Measurements from ENCODE around the gene FMNL2. TPM values are rescaled to one million over a fixed set of nuclear protein-coding genes. Genes with fewer than 3 reads are reported as not detected.

Gene FMNL2
- total and polyA plus RNA-seq, 2 experiments from 2014 or later = 16.5 to 45.4 TPM

GRCh38 chr2:152455738-152456137 is 120.8 kb downstream of the FMNL2 start:
- TF ChIP-seq NANOG (IDR thresholded peaks at IDR 0.05; ENCODE audit: borderline replicate concordance) = no peak
- no peak for TF ChIP-seq ETS1 (IDR thresholded peaks at IDR 0.05)
- no peak for TF ChIP-seq JUNB (IDR thresholded peaks at IDR 0.05; ENCODE audit: unreplicated experiment)
- TF ChIP-seq CTCF (conservative IDR thresholded peaks at IDR 0.05; ENCODE audit: low read depth in 2 of 2) = no peak
- no peak for TF ChIP-seq STAT1 (IDR thresholded peaks at IDR 0.05; ENCODE audit: unreplicated experiment)
- no peak for TF ChIP-seq POLR2AphosphoS5 (IDR thresholded peaks at IDR 0.05; ENCODE audit: low read depth)
- no peak for TF ChIP-seq ZNF331 (CRISPR knock-in tag; IDR thresholded peaks at IDR 0.05; ENCODE audit: low read depth)
- no peak for TF ChIP-seq EZH2phosphoT487 (IDR thresholded peaks at IDR 0.05; ENCODE audit: unreplicated experiment)
- TF ChIP-seq EZH2 (IDR thresholded peaks at IDR 0.05; ENCODE audit: low read depth, unreplicated experiment) = no peak
- TF ChIP-seq, protein P1, sequence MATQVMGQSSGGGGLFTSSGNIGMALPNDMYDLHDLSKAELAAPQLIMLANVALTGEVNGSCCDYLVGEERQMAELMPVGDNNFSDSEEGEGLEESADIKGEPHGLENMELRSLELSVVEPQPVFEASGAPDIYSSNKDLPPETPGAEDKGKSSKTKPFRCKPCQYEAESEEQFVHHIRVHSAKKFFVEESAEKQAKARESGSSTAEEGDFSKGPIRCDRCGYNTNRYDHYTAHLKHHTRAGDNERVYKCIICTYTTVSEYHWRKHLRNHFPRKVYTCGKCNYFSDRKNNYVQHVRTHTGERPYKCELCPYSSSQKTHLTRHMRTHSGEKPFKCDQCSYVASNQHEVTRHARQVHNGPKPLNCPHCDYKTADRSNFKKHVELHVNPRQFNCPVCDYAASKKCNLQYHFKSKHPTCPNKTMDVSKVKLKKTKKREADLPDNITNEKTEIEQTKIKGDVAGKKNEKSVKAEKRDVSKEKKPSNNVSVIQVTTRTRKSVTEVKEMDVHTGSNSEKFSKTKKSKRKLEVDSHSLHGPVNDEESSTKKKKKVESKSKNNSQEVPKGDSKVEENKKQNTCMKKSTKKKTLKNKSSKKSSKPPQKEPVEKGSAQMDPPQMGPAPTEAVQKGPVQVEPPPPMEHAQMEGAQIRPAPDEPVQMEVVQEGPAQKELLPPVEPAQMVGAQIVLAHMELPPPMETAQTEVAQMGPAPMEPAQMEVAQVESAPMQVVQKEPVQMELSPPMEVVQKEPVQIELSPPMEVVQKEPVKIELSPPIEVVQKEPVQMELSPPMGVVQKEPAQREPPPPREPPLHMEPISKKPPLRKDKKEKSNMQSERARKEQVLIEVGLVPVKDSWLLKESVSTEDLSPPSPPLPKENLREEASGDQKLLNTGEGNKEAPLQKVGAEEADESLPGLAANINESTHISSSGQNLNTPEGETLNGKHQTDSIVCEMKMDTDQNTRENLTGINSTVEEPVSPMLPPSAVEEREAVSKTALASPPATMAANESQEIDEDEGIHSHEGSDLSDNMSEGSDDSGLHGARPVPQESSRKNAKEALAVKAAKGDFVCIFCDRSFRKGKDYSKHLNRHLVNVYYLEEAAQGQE (IDR thresholded peaks at IDR 0.05; ENCODE audit: unreplicated experiment) = no peak
- TF ChIP-seq, protein P2, sequence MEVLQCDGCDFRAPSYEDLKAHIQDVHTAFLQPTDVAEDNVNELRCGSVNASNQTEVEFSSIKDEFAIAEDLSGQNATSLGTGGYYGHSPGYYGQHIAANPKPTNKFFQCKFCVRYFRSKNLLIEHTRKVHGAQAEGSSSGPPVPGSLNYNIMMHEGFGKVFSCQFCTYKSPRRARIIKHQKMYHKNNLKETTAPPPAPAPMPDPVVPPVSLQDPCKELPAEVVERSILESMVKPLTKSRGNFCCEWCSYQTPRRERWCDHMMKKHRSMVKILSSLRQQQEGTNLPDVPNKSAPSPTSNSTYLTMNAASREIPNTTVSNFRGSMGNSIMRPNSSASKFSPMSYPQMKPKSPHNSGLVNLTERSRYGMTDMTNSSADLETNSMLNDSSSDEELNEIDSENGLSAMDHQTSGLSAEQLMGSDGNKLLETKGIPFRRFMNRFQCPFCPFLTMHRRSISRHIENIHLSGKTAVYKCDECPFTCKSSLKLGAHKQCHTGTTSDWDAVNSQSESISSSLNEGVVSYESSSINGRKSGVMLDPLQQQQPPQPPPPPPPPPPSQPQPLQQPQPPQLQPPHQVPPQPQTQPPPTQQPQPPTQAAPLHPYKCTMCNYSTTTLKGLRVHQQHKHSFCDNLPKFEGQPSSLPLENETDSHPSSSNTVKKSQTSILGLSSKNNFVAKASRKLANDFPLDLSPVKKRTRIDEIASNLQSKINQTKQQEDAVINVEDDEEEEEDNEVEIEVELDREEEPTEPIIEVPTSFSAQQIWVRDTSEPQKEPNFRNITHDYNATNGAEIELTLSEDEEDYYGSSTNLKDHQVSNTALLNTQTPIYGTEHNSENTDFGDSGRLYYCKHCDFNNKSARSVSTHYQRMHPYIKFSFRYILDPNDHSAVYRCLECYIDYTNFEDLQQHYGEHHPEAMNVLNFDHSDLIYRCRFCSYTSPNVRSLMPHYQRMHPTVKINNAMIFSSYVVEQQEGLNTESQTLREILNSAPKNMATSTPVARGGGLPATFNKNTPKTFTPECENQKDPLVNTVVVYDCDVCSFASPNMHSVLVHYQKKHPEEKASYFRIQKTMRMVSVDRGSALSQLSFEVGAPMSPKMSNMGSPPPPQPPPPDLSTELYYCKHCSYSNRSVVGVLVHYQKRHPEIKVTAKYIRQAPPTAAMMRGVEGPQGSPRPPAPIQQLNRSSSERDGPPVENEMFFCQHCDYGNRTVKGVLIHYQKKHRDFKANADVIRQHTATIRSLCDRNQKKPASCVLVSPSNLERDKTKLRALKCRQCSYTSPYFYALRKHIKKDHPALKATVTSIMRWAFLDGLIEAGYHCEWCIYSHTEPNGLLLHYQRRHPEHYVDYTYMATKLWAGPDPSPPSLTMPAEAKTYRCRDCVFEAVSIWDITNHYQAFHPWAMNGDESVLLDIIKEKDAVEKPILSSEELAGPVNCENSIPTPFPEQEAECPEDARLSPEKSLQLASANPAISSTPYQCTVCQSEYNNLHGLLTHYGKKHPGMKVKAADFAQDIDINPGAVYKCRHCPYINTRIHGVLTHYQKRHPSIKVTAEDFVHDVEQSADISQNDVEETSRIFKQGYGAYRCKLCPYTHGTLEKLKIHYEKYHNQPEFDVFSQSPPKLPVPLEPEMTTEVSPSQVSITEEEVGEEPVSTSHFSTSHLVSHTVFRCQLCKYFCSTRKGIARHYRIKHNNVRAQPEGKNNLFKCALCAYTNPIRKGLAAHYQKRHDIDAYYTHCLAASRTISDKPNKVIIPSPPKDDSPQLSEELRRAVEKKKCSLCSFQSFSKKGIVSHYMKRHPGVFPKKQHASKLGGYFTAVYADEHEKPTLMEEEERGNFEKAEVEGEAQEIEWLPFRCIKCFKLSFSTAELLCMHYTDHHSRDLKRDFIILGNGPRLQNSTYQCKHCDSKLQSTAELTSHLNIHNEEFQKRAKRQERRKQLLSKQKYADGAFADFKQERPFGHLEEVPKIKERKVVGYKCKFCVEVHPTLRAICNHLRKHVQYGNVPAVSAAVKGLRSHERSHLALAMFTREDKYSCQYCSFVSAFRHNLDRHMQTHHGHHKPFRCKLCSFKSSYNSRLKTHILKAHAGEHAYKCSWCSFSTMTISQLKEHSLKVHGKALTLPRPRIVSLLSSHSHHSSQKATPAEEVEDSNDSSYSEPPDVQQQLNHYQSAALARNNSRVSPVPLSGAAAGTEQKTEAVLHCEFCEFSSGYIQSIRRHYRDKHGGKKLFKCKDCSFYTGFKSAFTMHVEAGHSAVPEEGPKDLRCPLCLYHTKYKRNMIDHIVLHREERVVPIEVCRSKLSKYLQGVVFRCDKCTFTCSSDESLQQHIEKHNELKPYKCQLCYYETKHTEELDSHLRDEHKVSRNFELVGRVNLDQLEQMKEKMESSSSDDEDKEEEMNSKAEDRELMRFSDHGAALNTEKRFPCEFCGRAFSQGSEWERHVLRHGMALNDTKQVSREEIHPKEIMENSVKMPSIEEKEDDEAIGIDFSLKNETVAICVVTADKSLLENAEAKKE (CRISPR knock-in tag; IDR thresholded peaks at IDR 0.05) = no peak
- TF ChIP-seq CREB1 (CRISPR knock-in tag; IDR thresholded peaks at IDR 0.05; ENCODE audit: low read depth) = no peak
- no peak for TF ChIP-seq ZNF114 (CRISPR knock-in tag; IDR thresholded peaks at IDR 0.05)
- no peaks in the 10 kb centered on the region; the same call in 2 of the 3 replicates for H3K9me3 Mint-ChIP-seq
- ATAC-seq (no peak), DNase-seq (ENCODE audit: low spot score) (no peak)
- H3K4me3 ChIP-seq = no peak overlapping the region
- H3F3A ChIP-seq (replicated peaks; ENCODE audit: low read depth) = peaks cover 5% of the 10 kb centered on the region; the same call in 1 of the 2 replicates
- peaks cover 82% of the 10 kb centered on the region for H3K79me2 ChIP-seq (replicated peaks; ENCODE audit: insufficient read depth)
- H3K27me3 ChIP-seq (ENCODE audit: insufficient read depth) = no peaks in the 10 kb centered on the region
- H3K36me3 Mint-ChIP-seq (ENCODE audit: low read depth) = peaks cover 9% of the 10 kb centered on the region
- H3K4me3 Mint-ChIP-seq = no peak overlapping the region
- no peak overlapping the region for H3K4me2 ChIP-seq
- no peaks in the 10 kb centered on the region for H4K20me1 ChIP-seq (replicated peaks; ENCODE audit: insufficient read depth)
- peaks cover 32% of the 10 kb centered on the region for H3K4me1 ChIP-seq (ENCODE audit: insufficient read depth)
- H2AFZ ChIP-seq = no peak overlapping the region
- no peak overlapping the region for H3K27ac Mint-ChIP-seq
- peaks cover 2% of the 10 kb centered on the region for H3K27me3 Mint-ChIP-seq (ENCODE audit: insufficient read depth, low read depth, poor library complexity)
- H3K27ac ChIP-seq (ENCODE audit: low read depth) = no peak overlapping the region
- H3K36me3 ChIP-seq (ENCODE audit: insufficient read depth) = no peaks in the 10 kb centered on the region
- H3K4me1 Mint-ChIP-seq = peaks cover 55% of the 10 kb centered on the region
- peaks cover 9% of the 10 kb centered on the region; the same call in 1 of the 2 replicates for H3K9me2 ChIP-seq (ENCODE audit: insufficient read depth)
